CD14-positive monocyte (primary cell): ENCODE measurements around the gene NLRC3. TPM values are rescaled to one million over a fixed set of nuclear protein-coding genes. Genes with fewer than 3 reads are reported as not detected.

ENCODE experiments used
- DNase-seq, 3 donors: peaks; one replicate each; pipeline ENCODE4 v3.0.0-alpha.2; 2011 to 2022
- H2AFZ ChIP-seq: 2 replicates; pipeline ENCODE4 v1.6.0; 2012; ENCODE audit warnings: mild to moderate bottlenecking, low read depth, low read length, inconsistent platforms; ENCODE audit not compliant: insufficient read depth, poor library complexity, severe bottlenecking
- H3K27ac ChIP-seq, 2 donors: 1 replicate in 1 of 2; 2 replicates in 1 of 2; pipeline ENCODE4 v1.5.1; 2012 to 2013; ENCODE audit warnings: low read length in 2 of 2, control low read depth in 1 of 2, inconsistent platforms in 1 of 2, low read depth in 1 of 2, mild to moderate bottlenecking in 1 of 2
- H3K27me3 ChIP-seq, 2 donors: one replicate each; pipeline versions ENCODE4 v1.6.0 to v1.6.1; 2011 to 2013; ENCODE audit warnings: low read length in 2 of 2; ENCODE audit not compliant: control insufficient read depth in 2 of 2, insufficient read depth in 2 of 2
- H3K36me3 ChIP-seq, 2 donors: replicated peaks in 1 of 2; 1 replicate in 1 of 2; 2 replicates in 1 of 2; pipeline versions ENCODE4 v1.5.1 to v1.6.1; 2012 to 2013; ENCODE audit warnings: low read length in 2 of 2, control low read depth in 1 of 2, inconsistent platforms in 1 of 2, mild to moderate bottlenecking in 1 of 2; ENCODE audit not compliant: insufficient read depth in 2 of 2, control insufficient read depth in 1 of 2
- H3K4me1 ChIP-seq, 2 donors: 1 replicate in 1 of 2; 2 replicates in 1 of 2; pipeline versions ENCODE4 v1.5.1 to v1.6.1; 2012 to 2013; ENCODE audit warnings: low read length in 2 of 2, control low read depth in 1 of 2, inconsistent platforms in 1 of 2, mild to moderate bottlenecking in 1 of 2, moderate library complexity in 1 of 2; ENCODE audit not compliant: insufficient read depth in 2 of 2, control insufficient read depth in 1 of 2
- H3K4me2 ChIP-seq: replicated peaks from 2 replicates; pipeline ENCODE3; 2012; ENCODE audit warnings: low read length, moderate library complexity, mild to moderate bottlenecking; ENCODE audit not compliant: poor library complexity, severe bottlenecking; ENCODE audit errors: extremely low read depth
- H3K4me3 ChIP-seq, 3 experiments: fragments of 200-600 bp in 1 of 3; sonication (generic) in 1 of 3; replicated peaks in 1 of 3; 1 replicate in 2 of 3; 2 replicates in 1 of 3; pipeline ENCODE4 v1.5.1; 2011 to 2013; ENCODE audit warnings: low read length in 3 of 3, mild to moderate bottlenecking in 3 of 3, control low read depth in 2 of 3, low read depth in 2 of 3, inconsistent platforms in 1 of 3, moderate library complexity in 1 of 3
- H3K79me2 ChIP-seq: 2 replicates; pipeline ENCODE4 v1.6.0; 2012; ENCODE audit warnings: mild to moderate bottlenecking, control low read depth, inconsistent platforms, low read length, moderate library complexity; ENCODE audit not compliant: insufficient read depth
- H3K9ac ChIP-seq: 2 replicates; pipeline ENCODE4 v1.6.0; 2017; ENCODE audit warnings: low read length, mild to moderate bottlenecking; ENCODE audit not compliant: insufficient read depth, poor library complexity, severe bottlenecking
- H3K9me3 ChIP-seq, 2 donors: replicated peaks in 1 of 2; 1 replicate in 1 of 2; 2 replicates in 1 of 2; pipeline versions ENCODE4 v1.5.1 to v1.6.1; 2012 to 2013; ENCODE audit warnings: low read length in 2 of 2, control low read depth in 1 of 2; ENCODE audit not compliant: control insufficient read depth in 1 of 2, insufficient read depth in 1 of 2
- H4K20me1 ChIP-seq: 2 replicates; pipeline ENCODE4 v1.6.0; 2012; ENCODE audit warnings: mild to moderate bottlenecking, low read length, control low read depth, moderate library complexity; ENCODE audit not compliant: insufficient read depth
- H3K27ac Mint-ChIP-seq, 7 donors: one replicate each; pipeline ENCODE4 v1.8.0; 2020; ENCODE audit warnings: mild to moderate bottlenecking in 7 of 7, mixed read lengths in 7 of 7, moderate library complexity in 6 of 7, inconsistent platforms in 2 of 7
- H3K27me3 Mint-ChIP-seq, 3 donors: one replicate each; pipeline ENCODE4 v1.8.0; 2021 to 2022; ENCODE audit warnings: low read depth in 3 of 3, mild to moderate bottlenecking in 3 of 3, mixed read lengths in 3 of 3, moderate library complexity in 3 of 3, inconsistent platforms in 1 of 3
- H3K36me3 Mint-ChIP-seq, 2 donors: one replicate each; pipeline ENCODE4 v1.8.0; 2020; ENCODE audit warnings: mixed read lengths in 2 of 2, inconsistent platforms in 1 of 2, mild to moderate bottlenecking in 1 of 2
- H3K4me1 Mint-ChIP-seq: one replicate; pipeline ENCODE4 v1.8.0; 2020; ENCODE audit warnings: mild to moderate bottlenecking, mixed read lengths
- H3K4me3 Mint-ChIP-seq, 2 donors: one replicate each; pipeline ENCODE4 v1.8.0; 2020; ENCODE audit warnings: mild to moderate bottlenecking in 2 of 2, mixed read lengths in 2 of 2, moderate library complexity in 1 of 2
- H3K9me3 Mint-ChIP-seq, 7 donors: one replicate each; pipeline ENCODE4 v1.8.0; 2020 to 2022; ENCODE audit warnings: mixed read lengths in 7 of 7, mild to moderate bottlenecking in 6 of 7, moderate library complexity in 6 of 7, inconsistent platforms in 2 of 7
- CTCF ChIP-seq: fragments of 200-600 bp; IDR thresholded peaks from one replicate; pipeline ENCODE4 v1.8.0; 2022; ENCODE audit warnings: antibody characterized with exemption, mild to moderate bottlenecking
- WGBS: methylation state at CpG from one replicate; pipeline ENCODE4 v1.1.5; 2013; ENCODE audit warnings: missing lambda C conversion rate; ENCODE audit not compliant: insufficient coverage; 5-methylcytosine and 5-hydroxymethylcytosine counted together
- intact Hi-C, 2 donors: fragments of 100-400 bp; cut with micrococcal nuclease; formaldehyde crosslinking; loops; one replicate each; pipeline versions ENCODE4 v1.15.0 to v1.15.1; 2023
- polyA plus RNA-seq, 3 donors: library from polyadenylated mRNA; depleted of rRNA in 1 of 3; unstranded in 2 of 3; stranded (reverse) in 1 of 3; fragments of 300-500 nt in 2 of 3; fragments of >200 nt in 1 of 3; fragmentation: Illumina TruSeq in 2 of 3; gene quantifications; 1 replicate in 2 of 3; 2 replicates in 1 of 3; pipeline ENCODE4 v1.2.3, GENCODE V29; 2012 to 2021

NLRC3 gene
- polyA plus RNA-seq, 3 donors: 0.03 to 0.07 (median 0.06) TPM

DNA sequence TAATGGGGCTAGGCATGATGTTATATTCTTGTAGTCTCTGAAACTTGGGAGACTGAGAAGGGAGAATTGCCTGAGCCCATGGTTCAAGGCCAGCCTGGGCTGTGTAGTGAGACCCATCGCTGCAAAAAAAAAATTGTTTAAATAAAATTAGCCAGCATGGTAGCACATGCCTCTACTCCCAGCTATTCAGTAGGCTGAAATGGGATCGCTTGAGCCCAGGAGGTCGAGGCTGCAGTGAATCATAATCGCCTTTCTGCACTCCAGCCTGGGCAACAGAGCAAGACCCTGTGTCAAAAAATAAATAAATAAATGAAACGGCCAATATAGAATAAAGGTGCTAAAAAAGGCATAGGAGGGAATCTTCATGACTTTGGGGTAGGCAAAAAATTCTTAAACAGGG lies 48.1 kb upstream of the NLRC3 start:
- no peaks in the 10 kb centered on the region for H3K27me3 ChIP-seq
- no peaks in the 10 kb centered on the region for H3K9me3 ChIP-seq
- peak overlapping the region; percentile 63 for H3K4me2 ChIP-seq
- intact Hi-C loops: no loop called here
- 100% methylated on average over 3 of the region's 5 CpGs for WGBS
- Mint-ChIP-seq H3K27ac (peak overlapping the region in 4 of 7 donors; percentile 30 to 85 (median 80)), H3K9me3 (no peaks in the 10 kb centered on the region), H3K4me3 (no peak overlapping the region), H3K27me3 (no peaks in the 10 kb centered on the region), H3K4me1 (peaks cover 64% of the 10 kb centered on the region), H3K36me3 (peaks cover 8 to 9% of the 10 kb centered on the region in 2 donors)
- H4K20me1 ChIP-seq: no peaks in the 10 kb centered on the region
- H3K4me3 ChIP-seq: peak overlapping the region in 1 of 3 experiments; percentile 30
- no peak overlapping the region for H2AFZ ChIP-seq
- peaks cover 65% of the 10 kb centered on the region for H3K79me2 ChIP-seq
- H3K36me3 ChIP-seq: no peaks in the 10 kb centered on the region
- H3K4me1 ChIP-seq: peaks cover 45 to 56% of the 10 kb centered on the region in 2 donors
- no peak for TF ChIP-seq CTCF
- no peak overlapping the region for H3K9ac ChIP-seq
- peak overlapping the region; percentile 54 to 67 for H3K27ac ChIP-seq
- DNase-seq: no peak

DNA sequence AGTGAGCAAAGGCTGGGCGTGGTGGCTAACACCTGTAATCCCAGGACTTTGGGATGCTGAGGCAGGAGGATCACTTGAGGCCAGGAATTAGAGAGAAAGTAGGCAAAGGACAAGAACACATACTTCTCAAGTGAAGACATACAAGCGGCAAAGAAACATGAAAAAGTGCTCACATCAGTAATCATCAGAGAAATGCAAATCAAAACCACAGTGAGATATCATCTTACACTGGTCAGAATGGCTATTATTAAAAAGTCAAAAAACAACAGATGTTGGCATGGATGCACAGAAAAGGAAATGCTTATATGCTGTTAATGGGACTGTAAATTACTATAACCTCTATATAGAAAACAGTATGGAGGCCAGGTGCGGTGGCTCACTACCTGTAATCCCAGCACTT lies 46.4 kb upstream of the NLRC3 start:
- no peak overlapping the region for H3K9ac ChIP-seq
- Mint-ChIP-seq H3K9me3 (no peaks in the 10 kb centered on the region), H3K27me3 (no peaks in the 10 kb centered on the region), H3K27ac (no peak overlapping the region), H3K4me1 (peaks cover 53% of the 10 kb centered on the region), H3K4me3 (no peak overlapping the region), H3K36me3 (peaks cover 8% of the 10 kb centered on the region in 2 donors)
- intact Hi-C loops: no loop called here
- H3K36me3 ChIP-seq: no peaks in the 10 kb centered on the region
- H3K27me3 ChIP-seq: no peaks in the 10 kb centered on the region
- H3K4me1 ChIP-seq: peaks cover 45 to 52% of the 10 kb centered on the region in 2 donors
- peaks cover 8% of the 10 kb centered on the region for H4K20me1 ChIP-seq
- H3K27ac ChIP-seq: no peak overlapping the region
- peaks cover 66% of the 10 kb centered on the region for H3K79me2 ChIP-seq
- no peak for DNase-seq
- H3K9me3 ChIP-seq: no peaks in the 10 kb centered on the region
- no CpG with 5 or more reads among the region's 3 CpGs for WGBS
- no peak overlapping the region for H2AFZ ChIP-seq
- no peak overlapping the region for H3K4me2 ChIP-seq
- TF ChIP-seq CTCF: no peak
- no peak overlapping the region for H3K4me3 ChIP-seq
